A673 (cell line): ENCODE measurements around the gene ASL. TPM values are rescaled to one million over a fixed set of nuclear protein-coding genes. Genes with fewer than 3 reads are reported as not detected.

Experiments used
- BruUV-seq: library from RNA; stranded (reverse); fragments of 400-500 nt; replicated peaks from 2 replicates; lab custom pipeline; 2021; lab: Mats Ljungman, UMichigan
- CTCF ChIA-PET: fragments of 300-600 bp; sonication (Branson Sonifier 250); formaldehyde crosslinking; loops from one replicate; lab custom pipeline; 2022; ENCODE audit warnings: antibody characterized with exemption; lab: Charles Lee
- POLR2A ChIA-PET: fragments of 300-600 bp; sonication (Branson Sonifier 250); formaldehyde crosslinking; loops from one replicate; lab custom pipeline; 2022; ENCODE audit warnings: antibody characterized with exemption; ENCODE audit not compliant: low non-redundant PET; lab: Charles Lee
- DNase-seq: peaks from one replicate; pipeline ENCODE4 v3.0.0-alpha.2; 2015; ENCODE audit warnings: low spot score
- H3K27ac ChIP-seq: fragments of 200-600 bp; sonication (generic); 2 replicates; pipeline ENCODE4 v1.5.1; 2016; ENCODE audit warnings: mixed run types, low read depth, mild to moderate bottlenecking, mixed read lengths, antibody characterized with exemption, low read length; ENCODE audit not compliant: poor library complexity, severe bottlenecking
- H3K27me3 ChIP-seq: fragments of 200-600 bp; sonication (generic); replicated peaks from 2 replicates; pipeline ENCODE4 v1.6.1; 2017; ENCODE audit warnings: mixed run types, low read depth, mild to moderate bottlenecking, mixed read lengths, antibody characterized with exemption, low read length; ENCODE audit not compliant: insufficient read depth, poor library complexity
- H3K36me3 ChIP-seq: fragments of 200-600 bp; sonication (generic); 2 replicates; pipeline ENCODE4 v1.6.1; 2016; ENCODE audit warnings: mixed run types, mild to moderate bottlenecking, mixed read lengths, antibody characterized with exemption, low read length; ENCODE audit not compliant: insufficient read depth, poor library complexity, severe bottlenecking
- H3K4me1 ChIP-seq: fragments of 200-600 bp; sonication (generic); 2 replicates; pipeline ENCODE4 v1.6.1; 2017; ENCODE audit warnings: mixed run types, mild to moderate bottlenecking, mixed read lengths, antibody characterized with exemption, low read length; ENCODE audit not compliant: insufficient read depth, poor library complexity, severe bottlenecking
- H3K4me3 ChIP-seq: fragments of 200-600 bp; sonication (generic); 2 replicates; pipeline ENCODE4 v1.5.1; 2016; ENCODE audit warnings: low read depth, mixed run types, mild to moderate bottlenecking, mixed read lengths, low read length; ENCODE audit not compliant: poor library complexity, severe bottlenecking
- H3K9me3 ChIP-seq: fragments of 200-600 bp; sonication (generic); 2 replicates; pipeline ENCODE4 v1.6.1; 2016; ENCODE audit warnings: mixed run types, low read depth, mild to moderate bottlenecking, mixed read lengths, antibody characterized with exemption, low read length; ENCODE audit not compliant: poor library complexity, severe bottlenecking
- CTCF ChIP-seq: fragments of 300-800, 200-600 bp; sonication (generic); conservative IDR thresholded peaks from 2 replicates; pipeline ENCODE4 v1.5.1; 2017; ENCODE audit warnings: low read depth, mild to moderate bottlenecking, antibody characterized with exemption, low read length, moderate library complexity, mixed read lengths
- EZH2 ChIP-seq: fragments of 200-600 bp; sonication (generic); IDR thresholded peaks from 2 replicates; pipeline ENCODE4 v1.6.1; 2017; ENCODE audit warnings: borderline replicate concordance, low read depth, mild to moderate bottlenecking, mixed read lengths, antibody characterized with exemption, low read length; ENCODE audit not compliant: poor library complexity, severe bottlenecking
- intact Hi-C: fragments of 100-400 bp; cut with micrococcal nuclease; formaldehyde crosslinking; loops from one replicate; pipeline ENCODE4 v1.10.0; 2022; ENCODE audit not compliant: unreplicated experiment
- total RNA-seq: library from RNA; stranded (reverse); gene quantifications from 2 replicates; pipeline ENCODE4 v1.2.3, GENCODE V29; 2021

The ASL gene
- total RNA-seq, 1 experiment from 2014 or later: 10.7 TPM

GRCh38 chr7:66082886-66083415 is 7.3 kb downstream of the ASL start:
- ChIA-PET POLR2A (no interaction called here), CTCF (no interaction called here)
- intact Hi-C loops: no loop called here
- H3K36me3 ChIP-seq: no peaks in the 10 kb centered on the region
- no peaks in the 10 kb centered on the region for H3K4me1 ChIP-seq
- no peak for TF ChIP-seq CTCF
- no peak for TF ChIP-seq EZH2
- no peak overlapping the region for H3K27ac ChIP-seq
- H3K27me3 ChIP-seq: no peaks in the 10 kb centered on the region
- H3K4me3 ChIP-seq: no peak overlapping the region
- DNase-seq: no peak
- no peaks in the 10 kb centered on the region for H3K9me3 ChIP-seq
- BruUV-seq: no TSS peak

GRCh38 chr7:66083677-66084076 is 8.1 kb downstream of the ASL start:
- H3K4me3 ChIP-seq: no peak overlapping the region
- POLR2A ChIA-PET: no interaction called here
- intact Hi-C loops: no loop called here

GRCh38 chr7:66088861-66089838 is 13.5 kb downstream of the ASL start:
- no TSS peak for BruUV-seq
- Histone ChIP-seq H3K4me3 (no peak overlapping the region), H3K27me3 (no peaks in the 10 kb centered on the region), H3K9me3 (no peaks in the 10 kb centered on the region), H3K4me1 (no peaks in the 10 kb centered on the region), H3K27ac (no peak overlapping the region), H3K36me3 (no peaks in the 10 kb centered on the region)
- intact Hi-C loops: no loop called here
- ChIA-PET POLR2A (no interaction called here), CTCF (no interaction called here)
- TF ChIP-seq EZH2: no peak
- no peak for TF ChIP-seq CTCF
- no peak for DNase-seq

More at GRCh38 chr7:66083677-66084076, 8.1 kb downstream of the ASL start:
- no peak for DNase-seq
- TF ChIP-seq CTCF (peak; percentile 26; the same call in 1 of the 2 replicates), EZH2 (no peak)
- no peak overlapping the region for H3K27ac ChIP-seq
- H3K36me3 ChIP-seq: no peaks in the 10 kb centered on the region
- no peaks in the 10 kb centered on the region for H3K27me3 ChIP-seq
- BruUV-seq: no TSS peak
- H3K9me3 ChIP-seq: no peaks in the 10 kb centered on the region
- CTCF ChIA-PET: interaction anchor here (0.7 kb wide), 1 partner anchor 621 kb away, joined by 3 read pairs; no protein-coding TSS in a partner anchor
- H3K4me1 ChIP-seq: no peaks in the 10 kb centered on the region
